HCT116 (cell line): ENCODE data around the gene SLC7A5. TPM values are rescaled to one million over a fixed set of nuclear protein-coding genes. Genes with fewer than 3 reads are reported as not detected.
"Not testable (repeated sequence)": the region's sequence is repeated elsewhere in the genome, so short reads cannot be mapped to it uniquely, and the experiment has no call there.

Source experiments
- ATAC-seq: fragments of 200-7000 bp; cut with Tn5 transposase; 2 replicates; pipeline ENCODE4 v1.9.1; 2020; ENCODE audit warnings: mild to moderate bottlenecking, moderate library complexity
- BruUV-seq: library from RNA; stranded (reverse); fragments of 400-500 nt; replicated peaks from 2 replicates; lab custom pipeline; 2021; lab: Mats Ljungman, UMichigan
- CTCF ChIA-PET: fragments of 300-600 bp; sonication (Branson Sonifier 250); formaldehyde crosslinking; loops from one replicate; lab custom pipeline; 2021; ENCODE audit warnings: antibody characterized with exemption; lab: Charles Lee
- POLR2A ChIA-PET: fragments of 300-600, 350-600 bp; sonication (Branson Sonifier 250); formaldehyde crosslinking; loops from one replicate; lab custom pipeline; 2021; ENCODE audit warnings: antibody characterized with exemption; lab: Charles Lee
- RAD21 ChIA-PET, 2 experiments: fragments of 300-600 bp; sonication (Branson Sonifier 250); formaldehyde crosslinking; loops; one replicate each; lab custom pipeline; 2023; ENCODE audit warnings: low total read pairs in 2 of 2; ENCODE audit not compliant: uncharacterized antibody in 2 of 2, unreplicated experiment in 2 of 2, low non-redundant PET in 1 of 2; lab: Charles Lee
- DNase-seq: peaks from one replicate; pipeline ENCODE4 v3.0.0-alpha.2; 2010; ENCODE audit warnings: low read depth, low spot score
- H2AFZ ChIP-seq: fragments of 200-600 bp; shearing (Covaris generic), sonication (generic); 2 replicates; pipeline ENCODE4 v1.6.1; 2017; ENCODE audit warnings: low read depth, mixed run types, mixed read lengths, antibody characterized with exemption, low read length; ENCODE audit not compliant: poor library complexity, severe bottlenecking
- H3K27ac ChIP-seq: 2 replicates; pipeline ENCODE4 v1.5.1; 2012; ENCODE audit warnings: low read depth, low read length
- H3K27me3 ChIP-seq: fragments of 200-600 bp; sonication (generic); 2 replicates; pipeline ENCODE4 v1.6.1; 2016; ENCODE audit warnings: mixed run types, low read length, mixed read lengths; ENCODE audit not compliant: insufficient read depth
- H3K36me3 ChIP-seq, 2 experiments: fragments of 200-500 bp in 1 of 2; fragments of 200-600 bp in 1 of 2; sonication (Bioruptor generic) in 1 of 2; sonication (generic) in 1 of 2; 2 replicates each; pipeline versions ENCODE4 v1.5.1 to v1.6.1; 2014 to 2016; ENCODE audit warnings: low read length in 2 of 2, inconsistent platforms in 1 of 2, mixed read lengths in 1 of 2, mixed run types in 1 of 2; ENCODE audit not compliant: insufficient read depth in 2 of 2, control insufficient read depth in 1 of 2
- H3K4me1 ChIP-seq, 2 experiments: fragments of 200-600 bp in 1 of 2; sonication (generic) in 1 of 2; 2 replicates each; pipeline versions ENCODE4 v1.5.1 to v1.6.1; 2012 to 2017; ENCODE audit warnings: low read length in 2 of 2, inconsistent platforms in 1 of 2, mild to moderate bottlenecking in 1 of 2, mixed read lengths in 1 of 2, mixed run types in 1 of 2, moderate library complexity in 1 of 2; ENCODE audit not compliant: insufficient read depth in 2 of 2, control insufficient read depth in 1 of 2
- H3K4me2 ChIP-seq: fragments of 200-600 bp; sonication (generic); 2 replicates; pipeline ENCODE4 v1.6.1; 2017; ENCODE audit warnings: mixed run types, low read length, mixed read lengths
- H3K4me3 ChIP-seq, 2 experiments: fragments of 200-600 bp in 1 of 2; sonication (generic) in 1 of 2; replicated peaks in 1 of 2; 2 replicates each; pipeline ENCODE4 v1.5.1; 2011 to 2016; ENCODE audit warnings: low read length in 2 of 2, control low read depth in 1 of 2, low read depth in 1 of 2, mild to moderate bottlenecking in 1 of 2, mixed read lengths in 1 of 2, mixed run types in 1 of 2
- H3K79me2 ChIP-seq: fragments of 200-600 bp; sonication (generic); 2 replicates; pipeline ENCODE4 v1.6.1; 2017; ENCODE audit warnings: mild to moderate bottlenecking, mixed run types, low read length, moderate library complexity, mixed read lengths; ENCODE audit not compliant: insufficient read depth
- H3K9ac ChIP-seq: fragments of 200-600 bp; sonication (generic); 2 replicates; pipeline ENCODE4 v1.6.1; 2016; ENCODE audit warnings: low read length, mixed read lengths
- H3K9me2 ChIP-seq: fragments of 200-600 bp; sonication (generic), shearing (Covaris generic); 2 replicates; pipeline ENCODE4 v1.6.1; 2017; ENCODE audit warnings: mixed run types, mild to moderate bottlenecking, moderate library complexity; ENCODE audit not compliant: insufficient read depth
- H3K9me3 ChIP-seq, 2 experiments: fragments of 200-500 bp in 1 of 2; fragments of 200-600 bp in 1 of 2; sonication (Bioruptor generic) in 1 of 2; sonication (generic) in 1 of 2; 2 replicates each; pipeline ENCODE4 v1.6.1; 2014 to 2017; ENCODE audit warnings: low read length in 2 of 2, mixed read lengths in 2 of 2, inconsistent platforms in 1 of 2, low read depth in 1 of 2, mild to moderate bottlenecking in 1 of 2, mixed run types in 1 of 2, moderate library complexity in 1 of 2; ENCODE audit not compliant: control insufficient read depth in 1 of 2, insufficient read depth in 1 of 2
- H4K20me1 ChIP-seq: fragments of 200-600 bp; sonication (generic), shearing (Covaris generic); 2 replicates; pipeline ENCODE4 v1.6.1; 2017; ENCODE audit warnings: mixed run types, mild to moderate bottlenecking, moderate library complexity; ENCODE audit not compliant: insufficient read depth
- CTCF ChIP-seq, 3 experiments: fragments of 200-600 bp in 1 of 3; sonication (generic) in 1 of 3; IDR thresholded peaks in 2 of 3; conservative IDR thresholded peaks in 1 of 3; 2 replicates each; pipeline ENCODE4 v1.5.1; 2012 to 2017; ENCODE audit warnings: low read depth in 2 of 3, low read length in 2 of 3, antibody characterized with exemption in 1 of 3, borderline replicate concordance in 1 of 3, control low read depth in 1 of 3, mild to moderate bottlenecking in 1 of 3, mixed read lengths in 1 of 3, mixed run types in 1 of 3, moderate library complexity in 1 of 3; ENCODE audit not compliant: insufficient read depth in 1 of 3
- ELF1 ChIP-seq: IDR thresholded peaks from 2 replicates; pipeline ENCODE4 v1.6.1; 2012; ENCODE audit warnings: low read depth, borderline replicate concordance
- FOSL1 ChIP-seq: IDR thresholded peaks from 2 replicates; pipeline ENCODE4 v1.6.1; 2012; ENCODE audit warnings: low read depth
- JUND ChIP-seq: IDR thresholded peaks from 2 replicates; pipeline ENCODE4 v1.6.1; 2012
- POLR2A ChIP-seq: IDR thresholded peaks from 2 replicates; pipeline ENCODE4 v1.7.0; 2011; ENCODE audit warnings: borderline replicate concordance; ENCODE audit not compliant: insufficient read depth, insufficient read length; ENCODE audit errors: extremely low read depth
- SIN3A ChIP-seq: IDR thresholded peaks from 2 replicates; pipeline ENCODE4 v1.6.1; 2012; ENCODE audit warnings: low read depth
- SP1 ChIP-seq: IDR thresholded peaks from 2 replicates; pipeline ENCODE4 v1.6.1; 2012; ENCODE audit warnings: low read depth
- intact Hi-C: fragments of 100-400 bp; cut with micrococcal nuclease; formaldehyde crosslinking; loops from 2 replicates; pipeline ENCODE4 v1.10.0; 2022
- total RNA-seq: library from RNA; stranded (reverse); gene quantifications from one replicate; pipeline ENCODE4 v1.2.1, GENCODE V29; 2021; ENCODE audit not compliant: unreplicated experiment
- TF ChIP-seq, protein P1 (sequence below): IDR thresholded peaks from 2 replicates; pipeline ENCODE4 v1.6.1; 2012
- TF ChIP-seq, protein P2 (sequence below): IDR thresholded peaks from 2 replicates; pipeline ENCODE4 v1.6.1; 2011; ENCODE audit warnings: mild to moderate bottlenecking, low read length, moderate library complexity; ENCODE audit not compliant: insufficient replicate concordance; ENCODE audit errors: extremely low read depth

SLC7A5 gene
- total RNA-seq, 1 experiment from 2014 or later = 482 TPM

- TF ChIP-seq, protein P1, sequence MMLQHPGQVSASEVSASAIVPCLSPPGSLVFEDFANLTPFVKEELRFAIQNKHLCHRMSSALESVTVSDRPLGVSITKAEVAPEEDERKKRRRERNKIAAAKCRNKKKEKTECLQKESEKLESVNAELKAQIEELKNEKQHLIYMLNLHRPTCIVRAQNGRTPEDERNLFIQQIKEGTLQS = no peak
- no peak for TF ChIP-seq JUND
These were observed 53.7 kb downstream of the SLC7A5 start (continued) for GRCh38 chr16:87815567-87815966.

GRCh38 chr16:87812200-87812656, 57.1 kb downstream of the SLC7A5 start:
- BruUV-seq = no TSS peak

GRCh38 chr16:87811454-87811853, 57.9 kb downstream of the SLC7A5 start:
- H3K9me2 ChIP-seq, H3K9ac ChIP-seq, H3K4me2 ChIP-seq, DNase-seq, H4K20me1 ChIP-seq, H3K27me3 ChIP-seq, intact Hi-C loops, BruUV-seq, H3K79me2 ChIP-seq, H3K4me3 ChIP-seq, CTCF ChIA-PET, H3K27ac ChIP-seq, RAD21 ChIA-PET, ATAC-seq, H3K36me3 ChIP-seq, H2AFZ ChIP-seq, H3K9me3 ChIP-seq: not testable (repeated sequence)
- POLR2A ChIA-PET = interaction anchor here (0.7 to 0.8 kb wide), 2 partner anchors 17 to 25 kb away, joined by 3 to 5 read pairs; no protein-coding TSS in a partner anchor
- H3K4me1 ChIP-seq = peaks cover 13 to 14% of the 10 kb centered on the region in 2 experiments

More at GRCh38 chr16:87812200-87812656, 57.1 kb downstream of the SLC7A5 start:
- Histone ChIP-seq H2AFZ (no peak overlapping the region), H3K27me3 (no peaks in the 10 kb centered on the region), H3K4me3 (no peak overlapping the region), H3K9ac (no peak overlapping the region), H3K27ac (no peak overlapping the region), H4K20me1 (no peaks in the 10 kb centered on the region)
- DNase-seq = no peak
- no peak for ATAC-seq
- intact Hi-C loops = no loop called here
- no peak for TF ChIP-seq FOSL1
- no peak for TF ChIP-seq ELF1
- TF ChIP-seq SP1 = no peak
- TF ChIP-seq POLR2A = no peak
- no peak for TF ChIP-seq CTCF (IDR thresholded peaks at IDR 0.05 in 2 of 3, conservative IDR thresholded peaks at IDR 0.05 in 1 of 3; ENCODE audit: borderline replicate concordance in 1 of 3, insufficient read depth in 1 of 3, low read depth in 2 of 3, low read length in 2 of 3)
- TF ChIP-seq, protein P2, sequence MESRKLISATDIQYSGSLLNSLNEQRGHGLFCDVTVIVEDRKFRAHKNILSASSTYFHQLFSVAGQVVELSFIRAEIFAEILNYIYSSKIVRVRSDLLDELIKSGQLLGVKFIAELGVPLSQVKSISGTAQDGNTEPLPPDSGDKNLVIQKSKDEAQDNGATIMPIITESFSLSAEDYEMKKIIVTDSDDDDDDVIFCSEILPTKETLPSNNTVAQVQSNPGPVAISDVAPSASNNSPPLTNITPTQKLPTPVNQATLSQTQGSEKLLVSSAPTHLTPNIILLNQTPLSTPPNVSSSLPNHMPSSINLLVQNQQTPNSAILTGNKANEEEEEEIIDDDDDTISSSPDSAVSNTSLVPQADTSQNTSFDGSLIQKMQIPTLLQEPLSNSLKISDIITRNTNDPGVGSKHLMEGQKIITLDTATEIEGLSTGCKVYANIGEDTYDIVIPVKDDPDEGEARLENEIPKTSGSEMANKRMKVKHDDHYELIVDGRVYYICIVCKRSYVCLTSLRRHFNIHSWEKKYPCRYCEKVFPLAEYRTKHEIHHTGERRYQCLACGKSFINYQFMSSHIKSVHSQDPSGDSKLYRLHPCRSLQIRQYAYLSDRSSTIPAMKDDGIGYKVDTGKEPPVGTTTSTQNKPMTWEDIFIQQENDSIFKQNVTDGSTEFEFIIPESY = no peak
- TF ChIP-seq SIN3A = no peak
- TF ChIP-seq, all 23 proteins: peak for 0
- POLR2A ChIA-PET = interaction anchor here (0.8 kb wide), 1 partner anchor 16 kb away, joined by 3 read pairs; no protein-coding TSS in a partner anchor
- CTCF ChIA-PET = no interaction called here
- RAD21 ChIA-PET = no interaction called here
- H3K4me1 ChIP-seq = peaks cover 5 to 7% of the 10 kb centered on the region in 2 experiments
- H3K4me2 ChIP-seq = no peak overlapping the region
- no peaks in the 10 kb centered on the region for H3K79me2 ChIP-seq
- peaks cover 4 to 11% of the 10 kb centered on the region in 2 experiments; a peak in 2 of 4 replicates for H3K9me3 ChIP-seq
- no peaks in the 10 kb centered on the region for H3K36me3 ChIP-seq
- no peaks in the 10 kb centered on the region for H3K9me2 ChIP-seq
